Chondrocyte (in vitro differentiated cells): ENCODE measurements around the gene GET3. TPM values are rescaled to one million over a fixed set of nuclear protein-coding genes. Genes with fewer than 3 reads are reported as not detected.

Source experiments
- DNase-seq: peaks from one replicate; pipeline ENCODE4 v3.0.0; 2021; ENCODE audit warnings: mixed read lengths, low spot score
- H3K27ac Mint-ChIP-seq: one replicate; pipeline ENCODE4 v1.8.0; 2021; ENCODE audit warnings: mild to moderate bottlenecking, moderate library complexity, mixed read lengths; ENCODE audit not compliant: unreplicated experiment
- H3K27me3 Mint-ChIP-seq: 2 replicates; pipeline ENCODE4 v1.8.0; 2021; ENCODE audit warnings: low read depth, mixed read lengths
- H3K36me3 Mint-ChIP-seq: 2 replicates; pipeline ENCODE4 v1.8.0; 2021; ENCODE audit warnings: low read depth, mixed read lengths
- H3K4me1 Mint-ChIP-seq: 2 replicates; pipeline ENCODE4 v1.8.0; 2021; ENCODE audit warnings: low read depth, mild to moderate bottlenecking, mixed read lengths
- H3K4me3 Mint-ChIP-seq: one replicate; pipeline ENCODE4 v1.8.0; 2021; ENCODE audit warnings: mild to moderate bottlenecking, moderate library complexity, mixed read lengths; ENCODE audit not compliant: unreplicated experiment
- H3K9me3 Mint-ChIP-seq: 2 replicates; pipeline ENCODE4 v1.8.0; 2021; ENCODE audit warnings: low read depth, mixed read lengths
- CTCF ChIP-seq: fragments of 200-600 bp; sonication (generic); IDR thresholded peaks from 2 replicates; pipeline ENCODE4 v1.5.0; 2021; ENCODE audit warnings: antibody characterized with exemption, mild to moderate bottlenecking, moderate library complexity
- total RNA-seq: library from RNA; stranded (reverse); gene quantifications from 3 replicates; pipeline ENCODE4 v1.2.1, GENCODE V29; 2021

GET3 gene
- total RNA-seq, 1 donor from 2014 or later, result 48.8 TPM

- no peak for DNase-seq
- no peak for TF ChIP-seq CTCF
- Mint-ChIP-seq H3K4me3 (no peak overlapping the region), H3K36me3 (peaks cover 10% of the 10 kb centered on the region), H3K27ac (no peak overlapping the region), H3K4me1 (peaks cover 3% of the 10 kb centered on the region), H3K9me3 (no peaks in the 10 kb centered on the region), H3K27me3 (no peaks in the 10 kb centered on the region)
Measured at GRCh38 chr19:12767666-12768065, 30.4 kb downstream of the GET3 start.

GRCh38 chr19:12769689-12770088 is 32.4 kb downstream of the GET3 start:
- Mint-ChIP-seq H3K9me3 (no peaks in the 10 kb centered on the region), H3K4me1 (peaks cover 10% of the 10 kb centered on the region), H3K4me3 (no peak overlapping the region), H3K36me3 (peaks cover 5% of the 10 kb centered on the region), H3K27ac (no peak overlapping the region), H3K27me3 (no peaks in the 10 kb centered on the region)
- DNase-seq, result no peak
- no peak for TF ChIP-seq CTCF

- H3K27me3 Mint-ChIP-seq, result no peaks in the 10 kb centered on the region
Measured at GRCh38 chr19:12770922-12771321, 33.6 kb downstream of the GET3 start.

GRCh38 chr19:12772323-12772722 is 35.0 kb downstream of the GET3 start:
- Mint-ChIP-seq H3K27me3 (no peaks in the 10 kb centered on the region), H3K4me3 (no peak overlapping the region), H3K4me1 (peaks cover 9% of the 10 kb centered on the region), H3K36me3 (peaks cover 4% of the 10 kb centered on the region), H3K9me3 (no peaks in the 10 kb centered on the region), H3K27ac (no peak overlapping the region)
- TF ChIP-seq CTCF, result no peak
- no peak for DNase-seq

More at GRCh38 chr19:12770922-12771321, 33.6 kb downstream of the GET3 start:
- Mint-ChIP-seq H3K36me3 (peaks cover 4% of the 10 kb centered on the region), H3K9me3 (no peaks in the 10 kb centered on the region), H3K4me1 (peaks cover 10% of the 10 kb centered on the region), H3K4me3 (no peak overlapping the region), H3K27ac (no peak overlapping the region)
- no peak for TF ChIP-seq CTCF
- no peak for DNase-seq

- no peak overlapping the region for H3K27ac Mint-ChIP-seq
- no peak for DNase-seq
- H3K4me3 Mint-ChIP-seq, result peak overlapping the region; percentile 26
- H3K9me3 Mint-ChIP-seq, result no peaks in the 10 kb centered on the region
- peak; percentile 67 for TF ChIP-seq CTCF
- no peaks in the 10 kb centered on the region for H3K27me3 Mint-ChIP-seq
- peaks cover 19% of the 10 kb centered on the region for H3K4me1 Mint-ChIP-seq
- H3K36me3 Mint-ChIP-seq, result peaks cover 3% of the 10 kb centered on the region
Measured at GRCh38 chr19:12773571-12773970, 36.3 kb downstream of the GET3 start.
